Psoas muscle (tissue), 8 donors: ENCODE results near the gene BCL11B. TPM values are rescaled to one million over a fixed set of nuclear protein-coding genes. Genes with fewer than 3 reads are reported as not detected.

Source experiments
- ATAC-seq, 4 donors: fragments of 200-7000 bp; cut with Tn5 transposase; one replicate each; pipeline ENCODE4 v1.9.1; 2020; ENCODE audit warnings: moderate library complexity in 3 of 4, mild to moderate bottlenecking in 2 of 4
- DNase-seq, 2 donors: peaks; one replicate each; pipeline ENCODE4 v3.0.0-alpha.2; 2020
- H3K27ac ChIP-seq: fragments of 200-600 bp; one replicate; pipeline ENCODE4 v1.8.0; 2022
- H3K27me3 ChIP-seq, 3 donors: fragments of 200-600 bp in 1 of 3; one replicate each; pipeline versions ENCODE4 v1.6.1 to v1.8.0; 2013 to 2022; ENCODE audit warnings: low read length in 2 of 3, mild to moderate bottlenecking in 2 of 3, moderate library complexity in 1 of 3; ENCODE audit not compliant: insufficient read depth in 3 of 3
- H3K36me3 ChIP-seq, 2 donors: fragments of 200-600 bp in 1 of 2; one replicate each; pipeline versions ENCODE4 v1.6.1 to v1.8.0; 2013 to 2022; ENCODE audit warnings: low read depth in 1 of 2, mild to moderate bottlenecking in 1 of 2, moderate library complexity in 1 of 2; ENCODE audit not compliant: insufficient read depth in 1 of 2
- H3K4me1 ChIP-seq: fragments of 200-600 bp; one replicate; pipeline ENCODE4 v1.8.0; 2022
- H3K4me3 ChIP-seq: fragments of 200-600 bp; one replicate; pipeline ENCODE4 v1.8.0; 2022; ENCODE audit warnings: mild to moderate bottlenecking
- H3K9me3 ChIP-seq: fragments of 200-600 bp; one replicate; pipeline ENCODE4 v1.8.0; 2022
- WGBS, 3 donors: extraction: QIAGEN DNeasy Blood & Tissue Kit; methylation state at CpG; one replicate each; pipeline versions ENCODE4 v1.1.6 to v1.1.7; 2013; 5-methylcytosine and 5-hydroxymethylcytosine counted together
- intact Hi-C, 2 donors: fragments of 100-400 bp; cut with DNase I; formaldehyde crosslinking; loops; one replicate each; pipeline versions ENCODE4 v1.11.0 to v1.14.2; 2022
- polyA plus RNA-seq, 3 donors: library from polyadenylated mRNA; stranded (reverse); fragments of 200-250 nt; gene quantifications; one replicate each; pipeline ENCODE4 v1.2.3, GENCODE V29; 2013
- total RNA-seq, 4 donors: library from RNA; stranded (reverse); fragmentation: NEBNext Ultra II Directional in 2 of 4; extraction: Animal tissue kit (Norgen Biotek cat#: 25700) in 2 of 4; gene quantifications; one replicate each; pipeline versions ENCODE4 v1.2.1 to v1.2.4, GENCODE V29; 2021 to 2023
- TF ChIP-seq, protein P1 (sequence below): fragments of 200-600 bp; IDR thresholded peaks from one replicate; pipeline ENCODE4 v1.8.0; 2022; ENCODE audit warnings: antibody characterized with exemption
- donor health status: healthy with polysubstance abuse.
- donor health status: DM: no; HTN: no; CAD: no; lungs with moderate emphysema.
- donor health status: Bipolar disorder and iron deficiency.
- donor health status: healthy.
- donor health status: DM: yes; HTN: yes; CAD: no.
- donor health status: DM: no; HTN: no; CAD: no.
- donor health status: DM: no; HTN: no; CAD: no.
- donor health status: DM: yes; HTN: yes; CAD: no.

BCL11B gene
- total and polyA plus RNA-seq, 7 donors: 0.01 to 0.34 (median 0.15) TPM; not detected in 2

GRCh38 chr14:99258876-99259726 lies 12.9 kb downstream of the BCL11B start:
- H3K4me3 ChIP-seq: no peak overlapping the region
- intact Hi-C loops: no loop called here
- WGBS, 3 donors: 64 to 71% (median 65%) methylated on average over 27 of the region's 27 CpGs
- H3K27ac ChIP-seq: no peak overlapping the region
- TF ChIP-seq, protein P1, sequence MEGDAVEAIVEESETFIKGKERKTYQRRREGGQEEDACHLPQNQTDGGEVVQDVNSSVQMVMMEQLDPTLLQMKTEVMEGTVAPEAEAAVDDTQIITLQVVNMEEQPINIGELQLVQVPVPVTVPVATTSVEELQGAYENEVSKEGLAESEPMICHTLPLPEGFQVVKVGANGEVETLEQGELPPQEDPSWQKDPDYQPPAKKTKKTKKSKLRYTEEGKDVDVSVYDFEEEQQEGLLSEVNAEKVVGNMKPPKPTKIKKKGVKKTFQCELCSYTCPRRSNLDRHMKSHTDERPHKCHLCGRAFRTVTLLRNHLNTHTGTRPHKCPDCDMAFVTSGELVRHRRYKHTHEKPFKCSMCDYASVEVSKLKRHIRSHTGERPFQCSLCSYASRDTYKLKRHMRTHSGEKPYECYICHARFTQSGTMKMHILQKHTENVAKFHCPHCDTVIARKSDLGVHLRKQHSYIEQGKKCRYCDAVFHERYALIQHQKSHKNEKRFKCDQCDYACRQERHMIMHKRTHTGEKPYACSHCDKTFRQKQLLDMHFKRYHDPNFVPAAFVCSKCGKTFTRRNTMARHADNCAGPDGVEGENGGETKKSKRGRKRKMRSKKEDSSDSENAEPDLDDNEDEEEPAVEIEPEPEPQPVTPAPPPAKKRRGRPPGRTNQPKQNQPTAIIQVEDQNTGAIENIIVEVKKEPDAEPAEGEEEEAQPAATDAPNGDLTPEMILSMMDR: no peak
- H3K4me1 ChIP-seq: no peaks in the 10 kb centered on the region
- peaks cover 0 to 30% (median 5%) of the 10 kb centered on the region in 3 donors for H3K27me3 ChIP-seq
- DNase-seq (no peak), ATAC-seq (no peak)
- no peaks in the 10 kb centered on the region for H3K36me3 ChIP-seq
- no peaks in the 10 kb centered on the region for H3K9me3 ChIP-seq

- peaks cover 0 to 30% (median 7%) of the 10 kb centered on the region in 3 donors for H3K27me3 ChIP-seq
Observed at GRCh38 chr14:99258341-99258861, 13.6 kb downstream of the BCL11B start.

GRCh38 chr14:99257673-99258221 lies 14.2 kb downstream of the BCL11B start:
- no peak overlapping the region for H3K27ac ChIP-seq
- no peak overlapping the region for H3K4me3 ChIP-seq
- H3K36me3 ChIP-seq: no peaks in the 10 kb centered on the region
- peaks cover 0 to 30% (median 2%) of the 10 kb centered on the region in 3 donors for H3K27me3 ChIP-seq
- ATAC-seq: no peak
- intact Hi-C loops: no loop called here
- no peaks in the 10 kb centered on the region for H3K9me3 ChIP-seq
- H3K4me1 ChIP-seq: no peaks in the 10 kb centered on the region
- DNase-seq: no peak
- 77 to 83% (median 82%) methylated on average over 15 to 16 of the region's 16 CpGs for WGBS, 3 donors
- TF ChIP-seq, protein P1: no peak

More at GRCh38 chr14:99258341-99258861, 13.6 kb downstream of the BCL11B start:
- no peak for ATAC-seq
- Histone ChIP-seq H3K4me1 (no peaks in the 10 kb centered on the region), H3K4me3 (no peak overlapping the region), H3K9me3 (no peaks in the 10 kb centered on the region), H3K36me3 (no peaks in the 10 kb centered on the region), H3K27ac (no peak overlapping the region)
- 38 to 40% (median 38%) methylated on average over 8 of the region's 8 CpGs for WGBS, 3 donors
- DNase-seq: no peak
- TF ChIP-seq, protein P1: no peak
- intact Hi-C loops: no loop called here

GRCh38 chr14:99257122-99257672 lies 14.8 kb downstream of the BCL11B start:
- H3K27me3 ChIP-seq: peaks cover 0 to 30% (median 2%) of the 10 kb centered on the region in 3 donors
- DNase-seq: no peak
- ATAC-seq: no peak
- no peak overlapping the region for H3K4me3 ChIP-seq
- no peak overlapping the region for H3K27ac ChIP-seq
- no peaks in the 10 kb centered on the region for H3K9me3 ChIP-seq
- TF ChIP-seq, protein P1: no peak
- H3K36me3 ChIP-seq: no peaks in the 10 kb centered on the region
- WGBS, 3 donors: 91 to 95% (median 95%) methylated on average over 14 of the region's 14 CpGs
- no peaks in the 10 kb centered on the region for H3K4me1 ChIP-seq
- intact Hi-C loops: no loop called here
